WTC11 (cell line): ENCODE results near the gene ITSN1. TPM values are rescaled to one million over a fixed set of nuclear protein-coding genes. Genes with fewer than 3 reads are reported as not detected.

Experiments
- ATAC-seq: fragments of 200-7000 bp; cut with Tn5 transposase; 2 replicates; pipeline ENCODE4 v1.10.0; 2021; ENCODE audit warnings: mild to moderate bottlenecking, moderate library complexity
- CTCF ChIA-PET: fragments of 300-600 bp; sonication (Branson Sonifier 250); formaldehyde crosslinking; loops from one replicate; lab custom pipeline; 2021; ENCODE audit warnings: antibody characterized with exemption; lab: Charles Lee
- POLR2A ChIA-PET: fragments of 350-600 bp; sonication (Branson Sonifier 250); formaldehyde crosslinking; loops from one replicate; lab custom pipeline; 2021; ENCODE audit warnings: antibody characterized with exemption; lab: Charles Lee
- DNase-seq: peaks from one replicate; pipeline ENCODE4 v3.0.0; 2021; ENCODE audit warnings: low spot score
- H3K27ac Mint-ChIP-seq: 2 replicates; pipeline ENCODE4 v1.8.0; 2021; ENCODE audit warnings: mixed read lengths
- H3K27me3 Mint-ChIP-seq: 2 replicates; pipeline ENCODE4 v1.8.0; 2021; ENCODE audit warnings: low read depth, mild to moderate bottlenecking, moderate library complexity, mixed read lengths
- H3K36me3 Mint-ChIP-seq: 2 replicates; pipeline ENCODE4 v1.8.0; 2021; ENCODE audit warnings: mixed read lengths
- H3K4me1 Mint-ChIP-seq: 2 replicates; pipeline ENCODE4 v1.8.0; 2022; ENCODE audit warnings: mixed read lengths
- H3K4me3 Mint-ChIP-seq: 2 replicates; pipeline ENCODE4 v1.8.0; 2021; ENCODE audit warnings: mild to moderate bottlenecking, moderate library complexity, mixed read lengths
- H3K9me3 Mint-ChIP-seq: 2 replicates; pipeline ENCODE4 v1.8.0; 2021; ENCODE audit warnings: mixed read lengths
- ATF1 ChIP-seq: sonication (generic); formaldehyde crosslinking; IDR thresholded peaks from 2 replicates; pipeline ENCODE4 v1.8.1; 2023; ENCODE audit warnings: mild to moderate bottlenecking, moderate library complexity, missing genetic modification reagents
- CDX4 ChIP-seq: fragments of 250-450 bp; sonication (Bioruptor Pico); IDR thresholded peaks from 2 replicates; pipeline ENCODE4 v1.9.0; 2021; ENCODE audit warnings: moderate library complexity, mild to moderate bottlenecking, inconsistent platforms, borderline replicate concordance
- CREM ChIP-seq: sonication (generic); formaldehyde crosslinking; IDR thresholded peaks from 2 replicates; pipeline ENCODE4 v1.8.1; 2022; ENCODE audit warnings: mild to moderate bottlenecking, missing genetic modification reagents, moderate library complexity
- CTCF ChIP-seq: fragments of 200-600 bp; IDR thresholded peaks from 2 replicates; pipeline ENCODE4 v1.8.0; 2022; ENCODE audit warnings: antibody characterized with exemption
- E2F1 ChIP-seq: sonication (generic); formaldehyde crosslinking; IDR thresholded peaks from 2 replicates; pipeline ENCODE4 v1.8.0; 2022; ENCODE audit warnings: mild to moderate bottlenecking, missing genetic modification reagents
- ELF4 ChIP-seq: sonication (generic); formaldehyde crosslinking; IDR thresholded peaks from 2 replicates; pipeline ENCODE4 v1.8.1; 2022; ENCODE audit warnings: low read depth, mild to moderate bottlenecking, moderate library complexity, missing genetic modification reagents
- FOXK1 ChIP-seq: sonication (generic); formaldehyde crosslinking; IDR thresholded peaks from 2 replicates; pipeline ENCODE4 v1.8.0; 2022; ENCODE audit warnings: mild to moderate bottlenecking, moderate library complexity, missing genetic modification reagents
- GABPB1 ChIP-seq: sonication (generic); formaldehyde crosslinking; IDR thresholded peaks from 2 replicates; pipeline ENCODE4 v1.8.1; 2023; ENCODE audit warnings: mild to moderate bottlenecking, missing genetic modification reagents
- GTF2I ChIP-seq: fragments of 250-450 bp; sonication (Bioruptor Pico); conservative IDR thresholded peaks from 2 replicates; pipeline ENCODE4 v1.4.0; 2021; ENCODE audit warnings: mild to moderate bottlenecking
- IRF2 ChIP-seq: sonication (generic); formaldehyde crosslinking; IDR thresholded peaks from 2 replicates; pipeline ENCODE4 v1.8.0; 2022; ENCODE audit warnings: low read depth, missing genetic modification reagents, borderline replicate concordance
- JUN ChIP-seq: sonication (generic); formaldehyde crosslinking; IDR thresholded peaks from 2 replicates; pipeline ENCODE4 v1.8.0; 2023; ENCODE audit warnings: mild to moderate bottlenecking, missing genetic modification reagents
- KAT7 ChIP-seq: sonication (generic); formaldehyde crosslinking; IDR thresholded peaks from 2 replicates; pipeline ENCODE4 v1.8.1; 2023; ENCODE audit warnings: missing genetic modification reagents, mild to moderate bottlenecking, borderline replicate concordance
- NR3C1 ChIP-seq: sonication (generic); formaldehyde crosslinking; conservative IDR thresholded peaks from 2 replicates; pipeline ENCODE4 v1.8.1; 2023; ENCODE audit warnings: low read depth, mild to moderate bottlenecking, missing genetic modification reagents
- SOX15 ChIP-seq: fragments of 250-450 bp; sonication (Bioruptor Pico); IDR thresholded peaks from 2 replicates; pipeline ENCODE4 v1.9.0; 2021; ENCODE audit warnings: mild to moderate bottlenecking
- TEAD1 ChIP-seq: sonication (generic); formaldehyde crosslinking; IDR thresholded peaks from 2 replicates; pipeline ENCODE4 v1.8.0; 2022; ENCODE audit warnings: mild to moderate bottlenecking, missing genetic modification reagents
- TEAD4 ChIP-seq: sonication (generic); formaldehyde crosslinking; IDR thresholded peaks from 2 replicates; pipeline ENCODE4 v1.8.0; 2022; ENCODE audit warnings: mild to moderate bottlenecking, missing genetic modification reagents
- ZNF281 ChIP-seq: sonication (generic); formaldehyde crosslinking; IDR thresholded peaks from 2 replicates; pipeline ENCODE4 v1.8.0; 2023; ENCODE audit warnings: mild to moderate bottlenecking, missing genetic modification reagents
- ZNF317 ChIP-seq: sonication (generic); formaldehyde crosslinking; IDR thresholded peaks from 2 replicates; pipeline ENCODE4 v1.8.1; 2023; ENCODE audit warnings: low read depth, mild to moderate bottlenecking, moderate library complexity, missing genetic modification reagents, borderline replicate concordance
- ZNF423 ChIP-seq: fragments of 250-450 bp; sonication (Bioruptor Pico); IDR thresholded peaks from 2 replicates; pipeline ENCODE4 v2.1.2; 2022; ENCODE audit warnings: mild to moderate bottlenecking, moderate library complexity
- total RNA-seq: library from RNA; stranded (reverse); gene quantifications from 3 replicates; pipeline ENCODE4 v1.2.3, GENCODE V29; 2021
- TF ChIP-seq, protein P1 (sequence below): sonication (generic); formaldehyde crosslinking; IDR thresholded peaks from 2 replicates; pipeline ENCODE4 v1.8.1; 2023; ENCODE audit warnings: mild to moderate bottlenecking, missing genetic modification reagents
- TF ChIP-seq, protein P2 (sequence below): sonication (generic); formaldehyde crosslinking; IDR thresholded peaks from 2 replicates; pipeline ENCODE4 v1.8.1; 2022; ENCODE audit warnings: mild to moderate bottlenecking, missing genetic modification reagents, moderate library complexity, borderline replicate concordance

The ITSN1 gene
- total RNA-seq, 1 experiment from 2014 or later: 69.6 TPM

DNA sequence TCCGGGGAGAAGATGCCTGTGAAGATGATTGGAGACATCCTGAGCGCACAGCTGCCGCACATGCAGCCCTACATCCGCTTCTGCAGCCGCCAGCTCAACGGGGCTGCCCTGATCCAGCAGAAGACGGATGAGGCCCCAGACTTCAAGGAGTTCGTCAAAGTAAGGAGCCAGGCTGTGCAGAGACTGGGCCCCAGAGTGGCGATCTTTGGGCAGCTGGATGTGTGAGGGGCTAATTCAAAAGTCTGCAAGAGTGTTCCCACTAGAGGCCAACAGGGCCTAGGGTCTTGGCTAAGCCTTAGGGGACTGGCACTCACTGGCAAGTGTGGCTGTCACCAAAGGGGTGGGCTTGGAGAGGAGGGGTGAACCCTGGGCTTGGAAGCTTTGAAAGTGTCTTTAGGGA is 222.9 kb downstream of the ITSN1 start:
- CTCF ChIA-PET: interaction anchor here (1.9 kb wide), 1 partner anchor 28 kb away, joined by 5 read pairs; no protein-coding TSS in a partner anchor
- Mint-ChIP-seq H3K27me3 (no peaks in the 10 kb centered on the region; the same call in 1 of the 2 replicates), H3K9me3 (peaks cover 13% of the 10 kb centered on the region), H3K27ac (no peak overlapping the region), H3K4me3 (no peak overlapping the region), H3K4me1 (no peaks in the 10 kb centered on the region), H3K36me3 (peaks cover 2% of the 10 kb centered on the region; the same call in 1 of the 2 replicates)
- TF ChIP-seq CDX4 (CRISPR knock-in tag): no peak
- TF ChIP-seq CREM (CRISPR knock-in tag): no peak
- no peak for TF ChIP-seq NR3C1
- no peak for TF ChIP-seq E2F1 (CRISPR knock-in tag)
- no peak for TF ChIP-seq JUN
- no peak for TF ChIP-seq GTF2I (CRISPR knock-in tag)
- TF ChIP-seq, protein P1, sequence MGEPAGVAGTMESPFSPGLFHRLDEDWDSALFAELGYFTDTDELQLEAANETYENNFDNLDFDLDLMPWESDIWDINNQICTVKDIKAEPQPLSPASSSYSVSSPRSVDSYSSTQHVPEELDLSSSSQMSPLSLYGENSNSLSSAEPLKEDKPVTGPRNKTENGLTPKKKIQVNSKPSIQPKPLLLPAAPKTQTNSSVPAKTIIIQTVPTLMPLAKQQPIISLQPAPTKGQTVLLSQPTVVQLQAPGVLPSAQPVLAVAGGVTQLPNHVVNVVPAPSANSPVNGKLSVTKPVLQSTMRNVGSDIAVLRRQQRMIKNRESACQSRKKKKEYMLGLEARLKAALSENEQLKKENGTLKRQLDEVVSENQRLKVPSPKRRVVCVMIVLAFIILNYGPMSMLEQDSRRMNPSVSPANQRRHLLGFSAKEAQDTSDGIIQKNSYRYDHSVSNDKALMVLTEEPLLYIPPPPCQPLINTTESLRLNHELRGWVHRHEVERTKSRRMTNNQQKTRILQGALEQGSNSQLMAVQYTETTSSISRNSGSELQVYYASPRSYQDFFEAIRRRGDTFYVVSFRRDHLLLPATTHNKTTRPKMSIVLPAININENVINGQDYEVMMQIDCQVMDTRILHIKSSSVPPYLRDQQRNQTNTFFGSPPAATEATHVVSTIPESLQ (CRISPR knock-in tag): no peak
- TF ChIP-seq FOXK1 (CRISPR knock-in tag): no peak
- TF ChIP-seq ATF1 (CRISPR knock-in tag): no peak
- no peak for TF ChIP-seq SOX15 (CRISPR knock-in tag)
- no peak for TF ChIP-seq TEAD1 (CRISPR knock-in tag)
- no peak for TF ChIP-seq GABPB1 (CRISPR knock-in tag)
- TF ChIP-seq ZNF423 (CRISPR knock-in tag): no peak
- no peak for TF ChIP-seq KAT7 (CRISPR knock-in tag)
- TF ChIP-seq TEAD4: no peak
- no peak for TF ChIP-seq IRF2 (CRISPR knock-in tag)
- TF ChIP-seq ELF4 (CRISPR knock-in tag): no peak
- no peak for TF ChIP-seq CTCF
- POLR2A ChIA-PET: no interaction called here
- ATAC-seq (no peak), DNase-seq (no peak)

GRCh38 chr21:33865996-33866575 is 223.8 kb downstream of the ITSN1 start:
- Mint-ChIP-seq H3K36me3 (peaks cover 2% of the 10 kb centered on the region; the same call in 1 of the 2 replicates), H3K4me1 (no peaks in the 10 kb centered on the region), H3K4me3 (no peak overlapping the region), H3K27me3 (no peaks in the 10 kb centered on the region; the same call in 1 of the 2 replicates), H3K9me3 (peaks cover 13% of the 10 kb centered on the region), H3K27ac (no peak overlapping the region)
- ATAC-seq (no peak), DNase-seq (no peak)
- ChIA-PET CTCF (interaction anchor here (1.5 to 1.9 kb wide), 2 partner anchors 27 to 29 kb away, joined by 3 to 5 read pairs; no protein-coding TSS in a partner anchor), POLR2A (no interaction called here)
- TF ChIP-seq, protein P2, sequence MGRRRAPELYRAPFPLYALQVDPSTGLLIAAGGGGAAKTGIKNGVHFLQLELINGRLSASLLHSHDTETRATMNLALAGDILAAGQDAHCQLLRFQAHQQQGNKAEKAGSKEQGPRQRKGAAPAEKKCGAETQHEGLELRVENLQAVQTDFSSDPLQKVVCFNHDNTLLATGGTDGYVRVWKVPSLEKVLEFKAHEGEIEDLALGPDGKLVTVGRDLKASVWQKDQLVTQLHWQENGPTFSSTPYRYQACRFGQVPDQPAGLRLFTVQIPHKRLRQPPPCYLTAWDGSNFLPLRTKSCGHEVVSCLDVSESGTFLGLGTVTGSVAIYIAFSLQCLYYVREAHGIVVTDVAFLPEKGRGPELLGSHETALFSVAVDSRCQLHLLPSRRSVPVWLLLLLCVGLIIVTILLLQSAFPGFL (CRISPR knock-in tag): no peak
- no peak for TF ChIP-seq CDX4 (CRISPR knock-in tag)
- no peak for TF ChIP-seq ZNF281
- no peak for TF ChIP-seq ZNF317 (CRISPR knock-in tag)
- no peak for TF ChIP-seq SOX15 (CRISPR knock-in tag)
